ENCODE data around the gene KIF26A.

Gene KIF26A

DNA sequence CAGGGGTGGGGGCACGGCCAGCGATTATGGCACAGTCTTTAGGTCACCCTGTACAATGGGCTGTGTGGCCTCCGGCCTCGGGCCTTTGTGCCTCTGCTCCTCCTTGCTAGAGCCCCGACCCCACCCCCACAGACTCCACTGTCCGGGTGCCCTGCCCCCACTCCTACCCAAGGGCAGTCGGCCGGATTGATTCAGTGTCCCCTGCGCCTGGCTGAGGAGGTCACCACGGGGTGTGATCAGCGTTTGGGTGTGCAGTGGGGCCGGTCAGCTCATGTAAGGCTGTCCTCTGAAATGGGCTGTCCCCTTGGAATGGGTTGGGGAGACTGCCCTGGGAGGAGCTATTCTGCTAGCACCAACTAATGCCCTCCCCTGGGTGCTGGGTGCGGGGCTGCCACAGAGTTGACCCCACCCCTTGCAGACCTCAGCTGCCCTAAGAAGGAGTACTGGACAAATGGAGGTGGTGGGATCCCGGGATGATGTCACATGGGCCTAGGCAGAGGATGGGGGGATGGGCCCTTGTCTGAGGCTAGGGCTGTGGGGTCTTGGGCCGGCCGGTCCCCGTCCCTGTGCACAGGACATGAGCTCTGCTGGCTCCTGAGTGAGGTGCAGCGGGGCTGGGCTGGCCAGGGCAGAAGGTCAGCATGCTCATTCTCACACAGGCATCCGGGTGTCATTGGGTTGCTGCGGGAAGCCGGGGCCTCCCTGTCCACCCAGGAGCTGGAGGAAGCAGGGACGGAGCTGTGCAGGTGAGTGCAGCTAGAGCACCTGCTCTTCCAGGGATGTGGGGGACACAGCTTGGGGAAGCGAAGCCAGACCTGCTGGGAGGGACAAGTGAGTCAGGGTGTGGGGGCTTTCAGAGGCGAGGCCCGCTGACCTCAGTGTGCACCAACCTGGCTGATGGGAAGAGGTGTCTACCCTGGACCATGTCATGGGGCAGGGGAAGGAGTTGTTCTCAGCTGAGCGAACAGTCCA is 29.5 kb upstream of the KIF26A start:
- TF ChIP-seq MYC (IDR thresholded peaks at IDR 0.05; ENCODE audit: low read depth, low read length) (no peak), POLR2A (IDR thresholded peaks at IDR 0.05; ENCODE audit: extremely low read depth, insufficient read length) (no peak)
- TF ChIP-seq, protein P1, sequence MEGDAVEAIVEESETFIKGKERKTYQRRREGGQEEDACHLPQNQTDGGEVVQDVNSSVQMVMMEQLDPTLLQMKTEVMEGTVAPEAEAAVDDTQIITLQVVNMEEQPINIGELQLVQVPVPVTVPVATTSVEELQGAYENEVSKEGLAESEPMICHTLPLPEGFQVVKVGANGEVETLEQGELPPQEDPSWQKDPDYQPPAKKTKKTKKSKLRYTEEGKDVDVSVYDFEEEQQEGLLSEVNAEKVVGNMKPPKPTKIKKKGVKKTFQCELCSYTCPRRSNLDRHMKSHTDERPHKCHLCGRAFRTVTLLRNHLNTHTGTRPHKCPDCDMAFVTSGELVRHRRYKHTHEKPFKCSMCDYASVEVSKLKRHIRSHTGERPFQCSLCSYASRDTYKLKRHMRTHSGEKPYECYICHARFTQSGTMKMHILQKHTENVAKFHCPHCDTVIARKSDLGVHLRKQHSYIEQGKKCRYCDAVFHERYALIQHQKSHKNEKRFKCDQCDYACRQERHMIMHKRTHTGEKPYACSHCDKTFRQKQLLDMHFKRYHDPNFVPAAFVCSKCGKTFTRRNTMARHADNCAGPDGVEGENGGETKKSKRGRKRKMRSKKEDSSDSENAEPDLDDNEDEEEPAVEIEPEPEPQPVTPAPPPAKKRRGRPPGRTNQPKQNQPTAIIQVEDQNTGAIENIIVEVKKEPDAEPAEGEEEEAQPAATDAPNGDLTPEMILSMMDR (IDR thresholded peaks at IDR 0.05; ENCODE audit: low read depth, low read length), result no peak
- TF ChIP-seq, protein P2, sequence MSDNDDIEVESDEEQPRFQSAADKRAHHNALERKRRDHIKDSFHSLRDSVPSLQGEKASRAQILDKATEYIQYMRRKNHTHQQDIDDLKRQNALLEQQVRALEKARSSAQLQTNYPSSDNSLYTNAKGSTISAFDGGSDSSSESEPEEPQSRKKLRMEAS (IDR thresholded peaks at IDR 0.05; ENCODE audit: low read depth, low read length), result no peak
- DNase-seq (ENCODE audit: low read depth), result no peak

DNA sequence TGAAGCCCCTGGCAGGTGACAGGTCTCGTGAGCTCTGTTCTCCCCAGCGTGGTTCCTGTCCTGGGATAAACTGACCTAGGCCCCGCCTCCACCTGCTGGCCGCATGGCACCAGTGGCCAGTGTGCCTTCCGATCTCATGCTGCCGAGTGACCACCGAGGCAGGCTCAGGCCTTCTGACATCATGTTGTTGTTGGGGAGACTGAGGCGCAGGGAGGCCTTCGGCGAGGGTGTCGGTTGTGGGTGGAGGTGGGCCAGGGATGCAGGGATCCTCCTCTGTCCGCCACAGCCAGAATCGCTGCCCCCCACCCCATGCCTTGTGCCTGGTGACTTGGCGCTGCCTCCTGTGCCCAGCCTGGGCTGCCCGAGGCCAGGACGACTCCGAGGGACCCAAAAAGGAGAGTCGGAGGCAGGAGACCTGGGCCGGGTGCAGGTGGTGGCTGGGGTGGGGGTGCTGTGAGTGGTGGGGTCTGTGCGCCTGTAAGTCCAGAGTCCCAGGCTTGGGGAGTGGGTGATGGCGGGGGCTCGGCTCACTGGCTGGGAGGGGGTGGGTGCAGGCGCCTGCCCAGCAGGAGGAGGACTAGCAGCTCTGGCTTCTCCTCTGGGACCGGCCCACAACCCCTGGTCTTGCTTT is 28.5 kb upstream of the KIF26A start:
- H3K4me3 ChIP-seq (ENCODE audit: low read depth, low read length), result no peak overlapping the region
- DNase-seq (ENCODE audit: low read depth), result no peak
- no peak for TF ChIP-seq MYC (IDR thresholded peaks at IDR 0.05; ENCODE audit: low read depth, low read length)
- TF ChIP-seq, protein P2 (IDR thresholded peaks at IDR 0.05; ENCODE audit: low read depth, low read length), result no peak
- TF ChIP-seq, protein P1 (IDR thresholded peaks at IDR 0.05; ENCODE audit: low read depth, low read length), result no peak
- no peak for TF ChIP-seq POLR2A (IDR thresholded peaks at IDR 0.05; ENCODE audit: extremely low read depth, insufficient read length)

More for the DNA sequence above, 29.5 kb upstream of the KIF26A start:
- no peak overlapping the region for H3K4me3 ChIP-seq (ENCODE audit: low read depth, low read length)

DNA sequence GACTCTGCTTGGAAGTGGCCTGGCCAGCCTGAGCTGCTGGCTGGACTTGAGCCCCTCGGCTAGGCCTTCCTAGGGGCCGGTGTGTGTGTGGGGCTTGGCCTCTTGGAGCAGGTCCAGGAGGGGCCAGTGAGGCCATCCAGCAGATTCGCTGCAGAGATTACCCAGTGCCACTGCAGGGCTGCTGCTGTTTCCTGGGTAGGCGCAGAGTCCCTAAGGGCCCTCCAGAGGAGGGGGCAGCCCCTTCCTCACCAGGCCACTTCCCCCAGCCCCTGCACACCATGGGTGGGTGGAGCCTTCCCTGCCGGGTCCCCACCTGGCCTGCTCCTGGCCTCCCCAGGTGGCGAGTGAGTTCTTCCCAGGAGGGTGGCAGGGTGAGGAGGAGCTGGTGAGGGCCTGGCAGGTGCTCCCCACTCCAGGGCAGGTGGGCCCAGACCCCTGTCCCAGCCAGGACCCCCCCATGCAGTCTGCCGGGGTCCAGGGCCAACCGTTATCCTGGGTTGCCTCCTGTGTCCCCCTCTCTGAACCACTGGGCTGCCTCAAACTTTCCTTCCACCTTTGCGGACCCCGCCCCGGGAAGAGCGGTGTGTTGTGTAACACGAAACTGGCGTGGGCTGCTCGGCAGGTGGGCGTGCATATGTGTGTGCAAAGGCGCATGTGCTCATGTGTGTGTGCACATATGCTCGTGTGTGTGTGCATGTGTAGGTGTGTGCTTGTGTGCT is 27.7 kb upstream of the KIF26A start:
- no peak for DNase-seq (ENCODE audit: low read depth)
- TF ChIP-seq, protein P1 (IDR thresholded peaks at IDR 0.05; ENCODE audit: low read depth, low read length), result no peak
- TF ChIP-seq, protein P2 (IDR thresholded peaks at IDR 0.05; ENCODE audit: low read depth, low read length), result no peak
- no peak for TF ChIP-seq POLR2A (IDR thresholded peaks at IDR 0.05; ENCODE audit: extremely low read depth, insufficient read length)
- TF ChIP-seq MYC (IDR thresholded peaks at IDR 0.05; ENCODE audit: low read depth, low read length), result no peak
- H3K4me3 ChIP-seq (ENCODE audit: low read depth, low read length), result no peak overlapping the region

DNA sequence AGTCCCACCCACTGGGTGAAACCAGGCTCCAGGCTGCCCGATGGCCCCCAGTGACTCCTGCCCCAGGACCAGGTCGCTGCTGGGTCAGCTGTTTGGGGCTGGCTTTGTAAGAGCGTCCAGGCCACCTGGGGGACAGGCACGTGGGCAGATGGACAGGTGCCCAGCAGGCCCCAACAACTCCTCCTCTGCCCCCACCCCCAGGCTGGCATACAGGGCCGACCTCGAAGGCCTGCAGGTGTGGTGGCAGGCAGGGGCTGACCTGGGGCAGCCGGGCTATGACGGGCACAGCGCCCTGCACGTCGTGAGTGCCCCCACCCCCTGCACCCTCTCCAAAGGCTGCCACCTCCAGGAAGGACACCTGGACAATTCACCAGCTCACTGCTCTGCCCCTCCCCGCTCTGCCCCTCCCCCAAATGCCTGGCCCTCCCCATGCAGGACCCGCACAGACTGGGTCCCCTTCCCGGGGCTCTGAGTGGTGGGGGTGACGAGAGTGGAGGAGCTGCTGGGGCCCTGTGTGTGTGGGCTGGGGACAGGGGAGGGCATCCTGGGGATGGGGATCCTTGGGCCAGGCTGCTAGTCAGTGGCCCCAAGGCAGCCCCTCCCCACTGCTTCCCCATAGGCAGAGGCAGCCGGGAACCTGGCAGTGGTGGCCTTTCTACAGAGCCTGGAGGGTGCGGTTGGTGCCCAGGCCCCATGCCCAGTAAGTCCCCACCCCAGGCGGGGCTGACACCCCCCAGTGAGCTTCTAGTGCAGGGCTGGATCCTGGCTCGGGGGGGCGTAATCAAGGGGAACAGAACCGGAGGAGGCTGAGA is 26.9 kb upstream of the KIF26A start:
- TF ChIP-seq, protein P2 (IDR thresholded peaks at IDR 0.05; ENCODE audit: low read depth, low read length), result no peak
- no peak for TF ChIP-seq MYC (IDR thresholded peaks at IDR 0.05; ENCODE audit: low read depth, low read length)
- TF ChIP-seq, protein P1 (IDR thresholded peaks at IDR 0.05; ENCODE audit: low read depth, low read length), result no peak
- no peak for TF ChIP-seq POLR2A (IDR thresholded peaks at IDR 0.05; ENCODE audit: extremely low read depth, insufficient read length)
- DNase-seq (ENCODE audit: low read depth), result no peak
- H3K4me3 ChIP-seq (ENCODE audit: low read depth, low read length), result no peak overlapping the region

DNA sequence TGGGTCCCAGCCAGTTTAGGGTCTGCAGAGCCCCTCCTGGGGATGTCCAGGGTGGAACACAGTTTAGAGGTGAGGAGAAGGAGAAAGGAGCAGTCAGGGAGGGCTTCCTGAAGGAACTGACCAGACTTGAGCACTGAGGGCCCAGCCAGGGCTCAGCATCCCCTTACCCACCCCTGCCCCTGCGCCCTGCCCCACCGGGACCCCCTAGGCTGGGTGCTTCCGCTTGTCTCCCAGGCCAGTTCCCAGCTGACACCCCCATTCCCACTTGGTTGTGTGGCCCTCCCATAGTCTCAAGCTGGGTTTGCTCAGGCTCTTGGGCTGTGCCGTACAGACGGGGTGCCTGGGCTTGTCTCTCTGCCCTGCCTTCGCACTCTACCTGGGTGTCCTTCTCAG is 26.3 kb upstream of the KIF26A start:
- no peak for DNase-seq (ENCODE audit: low read depth)
- TF ChIP-seq, protein P2 (IDR thresholded peaks at IDR 0.05; ENCODE audit: low read depth, low read length), result no peak
- TF ChIP-seq MYC (IDR thresholded peaks at IDR 0.05; ENCODE audit: low read depth, low read length) (no peak), POLR2A (IDR thresholded peaks at IDR 0.05; ENCODE audit: extremely low read depth, insufficient read length) (no peak)
- TF ChIP-seq, protein P1 (IDR thresholded peaks at IDR 0.05; ENCODE audit: low read depth, low read length), result no peak

More for the DNA sequence above, 26.3 kb upstream of the KIF26A start:
- no peak overlapping the region for H3K4me3 ChIP-seq (ENCODE audit: low read depth, low read length)
